Tibial nerve (tissue), 3 donors: ENCODE results near the gene DNMT3A.

Experiments used
- CTCF ChIP-seq, 5 experiments: fragments of 200-600 bp in 3 of 5; fragments of 450-650 bp in 2 of 5; sonication (generic) in 3 of 5; IDR thresholded peaks; one replicate each; pipeline ENCODE4 v1.5.1; 2016 to 2019; ENCODE audit warnings: antibody characterized with exemption in 5 of 5, mild to moderate bottlenecking in 3 of 5, moderate library complexity in 2 of 5
- POLR2A ChIP-seq, 2 donors: fragments of 450-650 bp; IDR thresholded peaks; one replicate each; pipeline ENCODE4 v1.6.1; 2017; ENCODE audit warnings: antibody characterized with exemption in 2 of 2, mild to moderate bottlenecking in 2 of 2, moderate library complexity in 2 of 2

- no peak for TF ChIP-seq CTCF (IDR thresholded peaks at IDR 0.05)
- no peak for TF ChIP-seq POLR2A (IDR thresholded peaks at IDR 0.05)
Observed at GRCh38 chr2:25284756-25285155, 57.0 kb downstream of the DNMT3A start.
